ENCODE measurements around the gene LRBA. TPM values are rescaled to one million over a fixed set of nuclear protein-coding genes. Genes with fewer than 3 reads are reported as not detected.

Gene LRBA
- total RNA-seq, 4 donors from 2014 or later = 8.5 to 18.0 (median 11.9) TPM

- Histone ChIP-seq H3K27me3 (no peaks in the 10 kb centered on the region), H3K27ac (no peak overlapping the region), H3K36me3 (no peaks in the 10 kb centered on the region), H3K4me1 (no peaks in the 10 kb centered on the region), H3K4me3 (no peak overlapping the region), H3K9me3 (no peaks in the 10 kb centered on the region)
- in situ Hi-C loops (cut with MboI; ENCODE audit: low sequenced_read_pairs in 4 of 4) (no loop called here), intact Hi-C loops (cut with DNase I; ENCODE audit: low total_unique reads) (no loop called here)
- no peak for TF ChIP-seq CTCF (IDR thresholded peaks at IDR 0.05 in 4 of 5, conservative IDR thresholded peaks at IDR 0.05 in 1 of 5)
- TF ChIP-seq POLR2A (IDR thresholded peaks at IDR 0.05) = no peak
- DNase-seq (no peak), ATAC-seq (no peak)
Measured at GRCh38 chr4:150679765-150680343, 335.2 kb downstream of the LRBA start.

- intact Hi-C loops (cut with DNase I; ENCODE audit: low total_unique reads) = no loop called here
- in situ Hi-C loops (cut with MboI; ENCODE audit: low sequenced_read_pairs in 4 of 4) = no loop called here
- TF ChIP-seq POLR2A (IDR thresholded peaks at IDR 0.05) = no peak
- Histone ChIP-seq H3K4me3 (no peak overlapping the region), H3K27ac (no peak overlapping the region), H3K4me1 (no peaks in the 10 kb centered on the region), H3K36me3 (no peaks in the 10 kb centered on the region), H3K27me3 (no peaks in the 10 kb centered on the region), H3K9me3 (no peaks in the 10 kb centered on the region)
- ATAC-seq = no peak
- DNase-seq = no peak
Measured at GRCh38 chr4:150679018-150679764, 335.9 kb downstream of the LRBA start.

DNA sequence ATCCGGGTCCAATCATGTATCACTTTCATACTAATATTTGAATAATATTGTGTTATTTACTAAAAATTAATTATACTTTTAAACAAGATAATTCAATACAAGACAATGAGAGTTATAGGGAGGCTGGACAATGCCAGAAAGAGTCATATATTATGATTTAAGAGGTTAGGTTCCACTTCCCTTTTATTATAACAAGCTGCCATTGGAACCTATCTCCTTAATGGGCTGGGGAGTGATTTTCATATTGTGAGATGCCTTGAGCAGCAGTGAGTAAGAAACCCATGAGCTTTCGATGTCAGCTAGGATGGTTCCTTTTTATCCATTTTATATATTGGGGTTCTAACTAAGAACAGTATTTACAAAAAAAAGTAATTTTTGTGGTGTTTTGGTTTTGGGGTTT is 341.3 kb downstream of the LRBA start:
- TF ChIP-seq POLR2A (IDR thresholded peaks at IDR 0.05) = no peak
- TF ChIP-seq CTCF (IDR thresholded peaks at IDR 0.05 in 4 of 5, conservative IDR thresholded peaks at IDR 0.05 in 1 of 5) = no peak
- ATAC-seq (no peak), DNase-seq (no peak)
- in situ Hi-C loops (cut with MboI; ENCODE audit: low sequenced_read_pairs in 4 of 4) (no loop called here), intact Hi-C loops (cut with DNase I; ENCODE audit: low total_unique reads) (no loop called here)
- Histone ChIP-seq H3K27ac (no peak overlapping the region), H3K4me3 (no peak overlapping the region), H3K4me1 (no peaks in the 10 kb centered on the region), H3K36me3 (no peaks in the 10 kb centered on the region), H3K27me3 (no peaks in the 10 kb centered on the region), H3K9me3 (no peaks in the 10 kb centered on the region)

DNA sequence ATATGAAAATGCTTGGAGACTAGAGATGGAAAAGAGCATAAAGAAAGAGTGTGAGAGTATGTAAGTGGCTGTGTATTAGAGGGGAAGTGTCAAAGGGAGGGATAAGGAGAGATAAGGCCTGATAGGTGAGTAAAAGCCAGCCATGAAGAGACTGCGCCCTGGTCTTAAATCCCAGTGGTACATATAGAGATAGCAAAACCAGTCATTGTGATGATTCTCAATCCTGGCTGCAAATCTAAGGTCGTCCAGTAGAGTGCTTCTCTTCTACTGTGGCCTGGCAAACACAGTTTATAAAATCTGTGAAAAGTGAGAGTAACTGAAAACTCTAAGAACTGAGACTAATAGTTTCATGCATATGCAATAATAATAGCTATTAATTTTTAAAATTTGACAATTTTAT is 346.3 kb downstream of the LRBA start:
- H3K4me1 ChIP-seq = no peaks in the 10 kb centered on the region
- in situ Hi-C loops (cut with MboI; ENCODE audit: low sequenced_read_pairs in 4 of 4) (no loop called here), intact Hi-C loops (cut with DNase I; ENCODE audit: low total_unique reads) (no loop called here)
- H3K9me3 ChIP-seq = no peaks in the 10 kb centered on the region
- ATAC-seq (no peak), DNase-seq (no peak)
- TF ChIP-seq POLR2A (IDR thresholded peaks at IDR 0.05) (no peak), CTCF (IDR thresholded peaks at IDR 0.05 in 4 of 5, conservative IDR thresholded peaks at IDR 0.05 in 1 of 5) (no peak)
- no peak overlapping the region for H3K4me3 ChIP-seq
- no peak overlapping the region for H3K27ac ChIP-seq
- no peaks in the 10 kb centered on the region for H3K27me3 ChIP-seq
- H3K36me3 ChIP-seq = no peaks in the 10 kb centered on the region

- Histone ChIP-seq H3K9me3 (no peaks in the 10 kb centered on the region), H3K4me3 (no peak overlapping the region), H3K27me3 (no peaks in the 10 kb centered on the region), H3K27ac (no peak overlapping the region), H3K4me1 (no peaks in the 10 kb centered on the region), H3K36me3 (no peaks in the 10 kb centered on the region)
- in situ Hi-C loops (cut with MboI; ENCODE audit: low sequenced_read_pairs in 4 of 4) (no loop called here), intact Hi-C loops (cut with DNase I; ENCODE audit: low total_unique reads) (no loop called here)
- ATAC-seq = no peak
- TF ChIP-seq CTCF (IDR thresholded peaks at IDR 0.05 in 4 of 5, conservative IDR thresholded peaks at IDR 0.05 in 1 of 5) (no peak), POLR2A (IDR thresholded peaks at IDR 0.05) (no peak)
- DNase-seq = no peak
Measured at GRCh38 chr4:150664935-150665334, 350.1 kb downstream of the LRBA start.

All from gastrocnemius medialis (tissue), 4 donors.